Neural crest cell (in vitro differentiated cells): ENCODE results near the gene NDUFS6. TPM values are rescaled to one million over a fixed set of nuclear protein-coding genes. Genes with fewer than 3 reads are reported as not detected.

Experiments used
- DNase-seq: peaks from one replicate; pipeline ENCODE4 v3.0.0; 2021; ENCODE audit warnings: low read depth, mixed read lengths, low spot score
- H3K27ac Mint-ChIP-seq: one replicate; pipeline ENCODE4 v1.8.0; 2021; ENCODE audit warnings: mild to moderate bottlenecking, mixed read lengths; ENCODE audit not compliant: unreplicated experiment
- H3K27me3 Mint-ChIP-seq: 2 replicates; pipeline ENCODE4 v1.8.0; 2021; ENCODE audit warnings: low read depth, mild to moderate bottlenecking, mixed read lengths
- H3K36me3 Mint-ChIP-seq: 2 replicates; pipeline ENCODE4 v1.8.0; 2021; ENCODE audit warnings: low read depth, mild to moderate bottlenecking, mixed read lengths
- H3K4me1 Mint-ChIP-seq: 2 replicates; pipeline ENCODE4 v1.8.0; 2021; ENCODE audit warnings: mixed read lengths
- H3K4me3 Mint-ChIP-seq: one replicate; pipeline ENCODE4 v1.8.0; 2021; ENCODE audit warnings: mild to moderate bottlenecking, mixed read lengths
- H3K9me3 Mint-ChIP-seq: 2 replicates; pipeline ENCODE4 v1.8.0; 2021; ENCODE audit warnings: mixed read lengths
- total RNA-seq: library from RNA; stranded (reverse); gene quantifications from 2 replicates; pipeline ENCODE4 v1.2.1, GENCODE V29; 2021
- TF ChIP-seq, protein P1 (sequence below): fragments of 200-600 bp; sonication (generic); conservative IDR thresholded peaks from 2 replicates; pipeline ENCODE4 v1.5.0; 2021; ENCODE audit warnings: antibody characterized with exemption, mild to moderate bottlenecking

Gene NDUFS6
- total RNA-seq, 1 donor from 2014 or later = 50.2 TPM

DNA sequence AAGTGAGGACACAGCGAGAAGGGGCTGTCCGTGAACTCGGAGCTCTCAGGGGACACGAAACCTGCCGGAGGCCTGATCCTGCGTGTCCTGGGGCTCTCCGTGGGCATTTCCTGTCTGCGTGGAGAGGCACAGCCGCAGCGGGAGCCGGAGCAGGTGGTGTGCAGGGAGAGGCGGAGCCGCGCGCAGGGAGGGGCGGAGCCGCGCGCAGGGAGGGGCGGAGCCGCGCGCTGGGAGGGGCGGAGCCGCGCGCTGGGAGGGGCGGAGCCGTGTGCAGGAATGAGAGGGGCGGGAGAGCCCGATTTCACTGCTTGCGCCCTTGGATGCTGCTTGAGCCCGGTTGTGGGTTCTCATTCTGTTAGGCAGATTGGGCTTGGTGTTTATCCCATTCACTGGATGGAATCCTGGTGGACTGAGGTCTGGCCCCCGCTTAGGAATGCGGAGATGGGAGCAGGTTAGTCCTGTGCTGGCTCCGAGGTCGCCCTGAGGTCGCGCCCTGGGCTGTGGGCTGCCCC, 26.7 kb downstream of the NDUFS6 start:
- Mint-ChIP-seq H3K4me3 (no peak overlapping the region), H3K9me3 (no peaks in the 10 kb centered on the region), H3K4me1 (no peaks in the 10 kb centered on the region), H3K27me3 (no peaks in the 10 kb centered on the region), H3K36me3 (peaks cover 11% of the 10 kb centered on the region), H3K27ac (no peak overlapping the region)
- DNase-seq = no peak
- TF ChIP-seq, protein P1, sequence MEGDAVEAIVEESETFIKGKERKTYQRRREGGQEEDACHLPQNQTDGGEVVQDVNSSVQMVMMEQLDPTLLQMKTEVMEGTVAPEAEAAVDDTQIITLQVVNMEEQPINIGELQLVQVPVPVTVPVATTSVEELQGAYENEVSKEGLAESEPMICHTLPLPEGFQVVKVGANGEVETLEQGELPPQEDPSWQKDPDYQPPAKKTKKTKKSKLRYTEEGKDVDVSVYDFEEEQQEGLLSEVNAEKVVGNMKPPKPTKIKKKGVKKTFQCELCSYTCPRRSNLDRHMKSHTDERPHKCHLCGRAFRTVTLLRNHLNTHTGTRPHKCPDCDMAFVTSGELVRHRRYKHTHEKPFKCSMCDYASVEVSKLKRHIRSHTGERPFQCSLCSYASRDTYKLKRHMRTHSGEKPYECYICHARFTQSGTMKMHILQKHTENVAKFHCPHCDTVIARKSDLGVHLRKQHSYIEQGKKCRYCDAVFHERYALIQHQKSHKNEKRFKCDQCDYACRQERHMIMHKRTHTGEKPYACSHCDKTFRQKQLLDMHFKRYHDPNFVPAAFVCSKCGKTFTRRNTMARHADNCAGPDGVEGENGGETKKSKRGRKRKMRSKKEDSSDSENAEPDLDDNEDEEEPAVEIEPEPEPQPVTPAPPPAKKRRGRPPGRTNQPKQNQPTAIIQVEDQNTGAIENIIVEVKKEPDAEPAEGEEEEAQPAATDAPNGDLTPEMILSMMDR = no peak

DNA sequence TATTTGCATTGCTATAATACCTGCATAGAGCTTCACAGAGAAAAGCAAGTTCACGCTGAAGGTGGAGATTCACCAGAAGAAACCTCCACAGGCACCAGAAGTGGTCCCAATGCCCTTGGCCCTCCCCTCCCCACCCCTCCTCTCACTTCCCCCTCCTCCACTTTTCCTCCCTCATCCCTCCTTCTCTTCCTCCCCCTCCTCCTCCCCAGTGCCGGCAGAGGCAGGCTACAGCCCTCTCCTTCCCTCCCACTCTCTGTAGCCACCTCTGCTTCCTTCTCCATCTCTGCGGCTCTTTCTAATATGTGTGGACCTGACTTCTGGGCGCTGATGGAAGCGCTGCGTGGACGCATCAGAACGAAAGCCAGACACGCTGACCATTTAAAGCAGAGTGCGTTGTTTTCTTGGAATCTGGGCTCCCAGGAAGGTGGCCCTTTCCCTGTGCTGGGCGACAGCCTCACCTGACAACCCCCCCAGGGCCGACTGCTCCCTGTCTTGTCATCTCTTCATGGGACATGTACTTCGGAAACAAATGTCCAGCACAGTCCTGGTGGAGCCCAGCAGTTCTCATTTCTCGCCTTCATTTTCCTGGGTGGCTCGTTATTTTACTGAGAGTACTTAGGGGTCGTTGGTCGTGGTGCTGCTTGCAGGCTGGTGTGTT, 29.5 kb downstream of the NDUFS6 start:
- peaks cover 6% of the 10 kb centered on the region for H3K27me3 Mint-ChIP-seq
- H3K4me1 Mint-ChIP-seq = peaks cover 14% of the 10 kb centered on the region
- no peak overlapping the region for H3K27ac Mint-ChIP-seq
- peaks cover 10% of the 10 kb centered on the region for H3K36me3 Mint-ChIP-seq
- H3K9me3 Mint-ChIP-seq = no peaks in the 10 kb centered on the region
- no peak overlapping the region for H3K4me3 Mint-ChIP-seq
- no peak for DNase-seq
- TF ChIP-seq, protein P1 = no peak

DNA sequence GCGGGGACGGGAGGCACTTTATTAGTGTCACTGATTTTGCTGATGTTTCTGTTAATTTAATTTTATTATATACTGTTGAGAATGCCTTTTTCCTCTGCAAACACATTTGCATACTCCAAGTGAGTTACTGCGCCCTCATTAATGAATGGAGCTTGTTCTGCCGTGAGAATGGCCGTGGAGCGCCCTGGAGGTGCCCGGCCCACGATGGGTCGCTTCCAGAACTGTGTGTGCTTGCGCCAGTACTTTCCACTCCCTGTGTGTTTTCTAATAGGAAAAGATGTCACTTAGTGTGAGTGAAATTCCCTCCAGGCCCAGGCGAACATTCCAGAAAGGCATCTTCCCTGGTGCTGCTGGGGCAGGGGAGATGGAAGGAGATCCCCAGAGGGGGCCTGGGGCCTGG, 30.1 kb downstream of the NDUFS6 start:
- peaks cover 5% of the 10 kb centered on the region for H3K36me3 Mint-ChIP-seq
- H3K4me1 Mint-ChIP-seq = peaks cover 20% of the 10 kb centered on the region
- no peak for DNase-seq
- H3K27me3 Mint-ChIP-seq = peaks cover 6% of the 10 kb centered on the region
- TF ChIP-seq, protein P1 = no peak
- H3K9me3 Mint-ChIP-seq = no peaks in the 10 kb centered on the region
- H3K27ac Mint-ChIP-seq = no peak overlapping the region
- H3K4me3 Mint-ChIP-seq = no peak overlapping the region

DNA sequence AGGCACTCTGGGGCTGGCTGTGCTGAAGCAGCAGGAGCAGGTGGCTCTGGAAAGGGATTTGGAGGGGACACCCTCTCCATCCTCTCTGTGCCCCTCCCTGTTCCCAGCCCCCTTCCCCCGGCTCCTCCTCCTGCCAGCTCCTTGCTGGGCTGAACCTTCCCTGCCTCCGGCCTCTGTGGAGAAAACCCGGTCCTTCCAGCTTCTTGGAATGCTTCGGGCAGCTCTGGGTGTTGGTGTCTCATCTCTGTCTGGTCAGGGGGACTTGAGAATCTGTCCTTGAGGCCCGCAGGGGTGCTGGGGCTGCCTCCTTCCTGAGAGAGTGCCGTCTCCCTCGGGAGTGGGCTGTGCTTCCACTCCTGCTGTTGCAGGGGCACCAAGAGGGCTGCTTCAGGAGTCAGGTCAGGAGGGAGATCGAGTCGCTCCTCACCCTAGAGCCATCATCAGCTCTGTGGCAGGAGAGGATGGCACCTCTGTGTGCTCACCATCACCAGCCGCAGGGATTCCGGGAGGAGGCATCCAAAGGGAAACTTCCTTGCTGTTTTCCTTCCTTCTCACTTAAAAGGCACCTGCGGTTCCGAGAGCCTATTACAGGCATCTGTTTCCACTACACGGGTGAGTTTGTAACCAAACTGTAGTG, 30.6 kb downstream of the NDUFS6 start:
- H3K9me3 Mint-ChIP-seq = no peaks in the 10 kb centered on the region
- TF ChIP-seq, protein P1 = no peak
- no peak overlapping the region for H3K4me3 Mint-ChIP-seq
- peaks cover 6% of the 10 kb centered on the region for H3K27me3 Mint-ChIP-seq
- peaks cover 21% of the 10 kb centered on the region for H3K4me1 Mint-ChIP-seq
- no peak overlapping the region for H3K27ac Mint-ChIP-seq
- DNase-seq = no peak
- peaks cover 5% of the 10 kb centered on the region for H3K36me3 Mint-ChIP-seq

DNA sequence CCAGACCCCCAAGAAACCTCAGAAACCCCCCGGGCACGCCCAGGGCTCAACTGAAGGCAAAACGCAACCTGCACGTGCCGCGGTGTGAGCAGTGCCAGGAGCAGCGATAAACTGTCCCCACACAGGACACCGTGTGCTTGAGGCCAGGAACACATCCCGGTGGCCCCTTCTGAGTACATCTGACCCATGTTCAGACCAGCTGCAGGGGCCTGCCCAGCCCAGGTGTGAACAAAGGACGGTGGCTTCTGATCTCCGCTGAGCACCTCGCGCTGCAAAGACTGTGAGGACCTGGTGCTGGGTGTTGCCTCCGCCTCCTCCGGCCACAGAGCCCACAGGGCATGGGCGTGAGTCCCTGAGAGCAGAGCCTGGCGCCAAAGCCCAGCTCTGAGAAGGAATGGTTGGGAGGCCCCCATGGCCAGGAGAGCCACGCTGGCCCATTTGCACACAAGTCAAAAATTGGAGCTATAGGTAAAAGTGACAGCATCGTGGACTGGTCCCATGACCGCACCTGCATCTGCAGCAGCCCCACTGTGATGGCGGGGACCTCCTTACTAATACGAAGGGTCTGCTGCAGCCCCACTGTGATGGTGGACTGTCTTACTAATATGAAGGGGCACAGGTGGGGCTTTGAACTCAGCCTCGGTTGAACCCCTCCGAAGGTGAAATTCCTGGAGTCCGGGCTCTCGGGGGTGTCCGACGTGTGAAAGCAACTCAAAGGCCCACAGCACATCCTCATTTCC, 31.5 kb downstream of the NDUFS6 start:
- peaks cover 6% of the 10 kb centered on the region for H3K27me3 Mint-ChIP-seq
- no peak overlapping the region for H3K4me3 Mint-ChIP-seq
- no peak for DNase-seq
- no peaks in the 10 kb centered on the region for H3K9me3 Mint-ChIP-seq
- TF ChIP-seq, protein P1 = no peak
- H3K36me3 Mint-ChIP-seq = peaks cover 5% of the 10 kb centered on the region
- H3K27ac Mint-ChIP-seq = no peak overlapping the region
- peaks cover 21% of the 10 kb centered on the region for H3K4me1 Mint-ChIP-seq
